OCI-LY1 (cell line): ENCODE results near the gene CFAP61.

ENCODE experiments used
- H2AFZ ChIP-seq: fragments of 200-600 bp; sonication (generic), shearing (Covaris generic); 2 replicates; pipeline ENCODE4 v1.6.0; 2014; ENCODE audit warnings: antibody characterized with exemption, mild to moderate bottlenecking, low read length
- H3F3A ChIP-seq: fragments of 200-600 bp; sonication (generic), shearing (Covaris generic); 2 replicates; pipeline ENCODE4 v1.6.0; 2014; ENCODE audit warnings: mild to moderate bottlenecking, antibody characterized with exemption, low read length, moderate library complexity; ENCODE audit not compliant: insufficient read depth
- H3K27ac ChIP-seq: fragments of 200-600 bp; sonication (generic); 2 replicates; pipeline ENCODE4 v1.5.1; 2014; ENCODE audit warnings: low read length, mixed run types, mild to moderate bottlenecking, low read depth; ENCODE audit not compliant: poor library complexity, severe bottlenecking
- H3K27me3 ChIP-seq: fragments of 200-600 bp; sonication (generic); 2 replicates; pipeline ENCODE4 v1.6.0; 2014; ENCODE audit warnings: antibody characterized with exemption, mild to moderate bottlenecking, low read length, moderate library complexity; ENCODE audit not compliant: insufficient read depth
- H3K36me3 ChIP-seq: fragments of 200-600 bp; sonication (generic); 2 replicates; pipeline ENCODE4 v1.6.1; 2014; ENCODE audit warnings: mild to moderate bottlenecking, antibody characterized with exemption, low read length, moderate library complexity, mixed read lengths; ENCODE audit not compliant: insufficient read depth
- H3K4me1 ChIP-seq: fragments of 200-600 bp; sonication (generic); 2 replicates; pipeline ENCODE4 v1.5.1; 2014; ENCODE audit warnings: mild to moderate bottlenecking, low read length, moderate library complexity; ENCODE audit not compliant: insufficient read depth, severe bottlenecking
- H3K4me2 ChIP-seq: fragments of 200-600 bp; sonication (generic), shearing (Covaris generic); 2 replicates; pipeline ENCODE4 v1.6.1; 2014; ENCODE audit warnings: low read length
- H3K4me3 ChIP-seq: fragments of 200-600 bp; sonication (generic); 2 replicates; pipeline ENCODE4 v1.5.1; 2014; ENCODE audit warnings: low read length, low read depth, mild to moderate bottlenecking, mixed read lengths; ENCODE audit not compliant: poor library complexity, severe bottlenecking
- H3K79me2 ChIP-seq: fragments of 200-600 bp; shearing (Covaris generic); 2 replicates; pipeline ENCODE4 v1.6.1; 2016; ENCODE audit warnings: mixed run types, low read length, mixed read lengths; ENCODE audit not compliant: insufficient read depth
- H3K9ac ChIP-seq: fragments of 200-600 bp; sonication (generic), shearing (Covaris generic); 2 replicates; pipeline ENCODE4 v1.6.1; 2014; ENCODE audit warnings: mild to moderate bottlenecking, low read length, mixed read lengths
- H3K9me2 ChIP-seq: fragments of 200-600 bp; sonication (generic), shearing (Covaris generic); 2 replicates; pipeline ENCODE4 v1.6.1; 2014; ENCODE audit warnings: low read depth, mild to moderate bottlenecking, low read length, mixed read lengths
- H3K9me3 ChIP-seq: fragments of 200-600 bp; shearing (Covaris generic); 2 replicates; pipeline ENCODE4 v1.6.1; 2014; ENCODE audit warnings: low read length, mixed read lengths
- H4K20me1 ChIP-seq: fragments of 200-600 bp; sonication (generic), shearing (Covaris generic); 2 replicates; pipeline ENCODE4 v1.6.0; 2016; ENCODE audit warnings: mild to moderate bottlenecking, low read length; ENCODE audit not compliant: insufficient read depth
- EZH2 ChIP-seq: fragments of 200-600 bp; sonication (generic), shearing (Covaris generic); IDR thresholded peaks from 2 replicates; pipeline ENCODE4 v1.8.0; 2017; ENCODE audit warnings: borderline replicate concordance, mixed run types, mild to moderate bottlenecking, antibody characterized with exemption, low read length, moderate library complexity, mixed read lengths
- TF ChIP-seq, protein P1 (sequence below): fragments of 200-600 bp; sonication (generic), shearing (Covaris generic); IDR thresholded peaks from 2 replicates; pipeline ENCODE4 v1.5.1; 2017; ENCODE audit warnings: mild to moderate bottlenecking, antibody characterized with exemption, low read length, moderate library complexity, mixed read lengths

The CFAP61 gene

DNA sequence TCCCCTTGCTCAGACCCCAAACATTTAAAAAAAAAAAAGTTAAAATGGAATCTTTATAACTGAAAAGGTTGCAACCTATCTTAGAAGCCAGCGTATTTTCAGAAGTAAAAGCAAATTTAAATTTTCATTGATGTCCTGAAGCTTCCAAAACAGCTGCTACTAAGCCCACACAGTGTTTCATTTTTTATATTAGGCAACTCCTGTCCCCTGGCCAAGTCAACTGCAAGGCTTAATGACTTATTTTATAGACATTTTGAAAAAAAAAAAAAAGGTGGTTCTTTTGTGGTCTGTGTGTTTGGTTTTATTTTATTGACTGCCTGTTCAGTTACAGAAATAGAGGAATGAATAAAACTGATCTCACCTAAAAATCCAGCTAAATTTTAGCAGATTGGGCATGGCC, 13.0 kb downstream of the CFAP61 start:
- H3K79me2 ChIP-seq: no peaks in the 10 kb centered on the region
- peaks cover 2% of the 10 kb centered on the region for H3K4me1 ChIP-seq
- H3K9me2 ChIP-seq: no peaks in the 10 kb centered on the region
- H3K4me3 ChIP-seq: no peak overlapping the region
- no peak overlapping the region for H3K9ac ChIP-seq
- no peak overlapping the region for H3K4me2 ChIP-seq
- no peaks in the 10 kb centered on the region for H3F3A ChIP-seq
- H3K36me3 ChIP-seq: no peaks in the 10 kb centered on the region
- H3K27me3 ChIP-seq: no peaks in the 10 kb centered on the region; the same call in 1 of the 2 replicates
- TF ChIP-seq, protein P1, sequence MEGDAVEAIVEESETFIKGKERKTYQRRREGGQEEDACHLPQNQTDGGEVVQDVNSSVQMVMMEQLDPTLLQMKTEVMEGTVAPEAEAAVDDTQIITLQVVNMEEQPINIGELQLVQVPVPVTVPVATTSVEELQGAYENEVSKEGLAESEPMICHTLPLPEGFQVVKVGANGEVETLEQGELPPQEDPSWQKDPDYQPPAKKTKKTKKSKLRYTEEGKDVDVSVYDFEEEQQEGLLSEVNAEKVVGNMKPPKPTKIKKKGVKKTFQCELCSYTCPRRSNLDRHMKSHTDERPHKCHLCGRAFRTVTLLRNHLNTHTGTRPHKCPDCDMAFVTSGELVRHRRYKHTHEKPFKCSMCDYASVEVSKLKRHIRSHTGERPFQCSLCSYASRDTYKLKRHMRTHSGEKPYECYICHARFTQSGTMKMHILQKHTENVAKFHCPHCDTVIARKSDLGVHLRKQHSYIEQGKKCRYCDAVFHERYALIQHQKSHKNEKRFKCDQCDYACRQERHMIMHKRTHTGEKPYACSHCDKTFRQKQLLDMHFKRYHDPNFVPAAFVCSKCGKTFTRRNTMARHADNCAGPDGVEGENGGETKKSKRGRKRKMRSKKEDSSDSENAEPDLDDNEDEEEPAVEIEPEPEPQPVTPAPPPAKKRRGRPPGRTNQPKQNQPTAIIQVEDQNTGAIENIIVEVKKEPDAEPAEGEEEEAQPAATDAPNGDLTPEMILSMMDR: no peak
- no peak for TF ChIP-seq EZH2
- H4K20me1 ChIP-seq: no peaks in the 10 kb centered on the region
- H2AFZ ChIP-seq: no peak overlapping the region
- H3K27ac ChIP-seq: no peak overlapping the region
- H3K9me3 ChIP-seq: no peaks in the 10 kb centered on the region

DNA sequence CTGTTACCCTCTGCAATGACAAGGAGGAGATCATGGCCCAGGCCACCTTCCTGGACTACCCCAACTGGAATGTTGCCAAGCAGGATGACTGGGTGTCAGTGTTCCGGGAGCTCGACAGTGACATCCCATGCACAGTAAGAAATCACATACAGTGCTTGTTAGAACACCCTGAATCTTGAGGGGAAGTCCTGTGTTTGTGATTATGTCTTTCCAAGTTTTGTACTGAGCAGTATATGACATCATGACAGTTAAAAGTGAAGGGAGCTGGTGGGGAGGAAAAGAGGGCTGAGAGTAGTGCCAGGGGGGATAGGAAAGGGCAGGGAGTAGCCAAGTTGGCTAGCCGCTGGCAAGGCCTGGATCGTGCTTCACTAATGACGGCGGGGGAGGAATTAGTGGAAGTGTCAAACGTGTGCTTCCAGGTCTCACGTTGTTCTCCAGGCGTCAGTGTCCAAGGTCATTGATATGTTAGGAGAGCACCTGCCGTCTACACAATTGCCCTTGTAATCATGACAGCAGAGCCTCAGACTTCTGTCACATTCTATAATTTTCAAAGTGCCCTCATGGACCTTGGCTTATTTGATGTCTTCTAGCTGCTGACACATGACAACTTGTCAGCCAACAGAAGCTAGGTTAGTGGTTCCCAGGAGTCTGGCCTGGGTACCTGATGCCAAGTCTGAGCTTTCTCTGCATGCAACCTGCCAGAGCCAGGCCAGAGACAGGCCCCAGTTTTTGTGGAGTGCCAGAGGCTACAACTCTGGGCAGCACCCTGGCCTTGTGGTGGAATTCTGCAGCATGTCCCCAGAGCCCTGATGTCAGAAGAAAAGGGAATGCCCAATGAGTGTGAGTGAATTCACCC, 18.8 kb downstream of the CFAP61 start:
- Histone ChIP-seq H3K4me1 (no peaks in the 10 kb centered on the region), H3F3A (no peaks in the 10 kb centered on the region), H3K9ac (no peak overlapping the region), H3K36me3 (no peaks in the 10 kb centered on the region), H2AFZ (no peak overlapping the region), H3K9me2 (no peaks in the 10 kb centered on the region), H3K27me3 (no peaks in the 10 kb centered on the region), H3K4me2 (no peak overlapping the region), H3K9me3 (no peaks in the 10 kb centered on the region), H3K4me3 (no peak overlapping the region), H4K20me1 (no peaks in the 10 kb centered on the region), H3K79me2 (no peaks in the 10 kb centered on the region), H3K27ac (no peak overlapping the region)
- TF ChIP-seq EZH2: no peak
- TF ChIP-seq, protein P1: no peak

DNA sequence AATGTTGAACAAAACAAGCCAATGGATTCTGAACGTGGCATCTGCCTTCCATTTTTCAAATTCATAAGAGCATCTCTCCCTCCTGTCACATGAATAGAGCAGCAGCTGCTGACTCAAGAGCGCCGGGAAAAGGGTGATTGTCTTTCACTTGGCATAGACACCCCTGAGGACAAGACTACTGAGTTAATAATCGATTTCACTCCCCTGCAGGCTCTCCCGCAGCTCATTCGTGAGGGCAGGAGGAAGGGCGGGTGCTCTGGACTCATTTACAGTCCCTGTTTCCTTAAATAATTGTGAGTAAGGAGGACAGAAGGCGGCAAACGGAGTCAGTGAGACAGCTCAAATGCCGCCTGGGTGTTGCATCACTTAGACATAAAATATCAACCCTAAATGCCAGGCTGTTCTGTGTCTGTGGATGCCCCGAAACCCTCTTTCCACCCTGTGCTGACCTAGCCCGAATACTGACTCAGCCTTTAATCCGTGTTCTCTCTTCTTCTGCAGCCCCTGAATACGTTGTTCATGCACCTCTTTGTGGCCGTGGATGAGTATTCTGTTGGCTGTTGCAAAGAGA, 21.6 kb downstream of the CFAP61 start:
- Histone ChIP-seq H3K4me3 (no peak overlapping the region), H3K4me2 (no peak overlapping the region), H3K9me3 (no peaks in the 10 kb centered on the region), H3K79me2 (no peaks in the 10 kb centered on the region), H3K9me2 (no peaks in the 10 kb centered on the region), H3K36me3 (no peaks in the 10 kb centered on the region), H2AFZ (no peak overlapping the region), H3K4me1 (no peaks in the 10 kb centered on the region), H3F3A (no peaks in the 10 kb centered on the region), H3K9ac (no peak overlapping the region), H3K27me3 (no peaks in the 10 kb centered on the region), H3K27ac (no peak overlapping the region), H4K20me1 (no peaks in the 10 kb centered on the region)
- TF ChIP-seq, protein P1: no peak
- TF ChIP-seq EZH2: no peak
